ENCODE measurements around the gene MIGA1. TPM values are rescaled to one million over a fixed set of nuclear protein-coding genes. Genes with fewer than 3 reads are reported as not detected.
"Not testable (repeated sequence)": the region's sequence is repeated elsewhere in the genome, so short reads cannot be mapped to it uniquely, and the experiment has no call there.

The MIGA1 gene
- total RNA-seq, 2 experiments from 2014 or later, result 7.2 to 9.0 TPM

DNA sequence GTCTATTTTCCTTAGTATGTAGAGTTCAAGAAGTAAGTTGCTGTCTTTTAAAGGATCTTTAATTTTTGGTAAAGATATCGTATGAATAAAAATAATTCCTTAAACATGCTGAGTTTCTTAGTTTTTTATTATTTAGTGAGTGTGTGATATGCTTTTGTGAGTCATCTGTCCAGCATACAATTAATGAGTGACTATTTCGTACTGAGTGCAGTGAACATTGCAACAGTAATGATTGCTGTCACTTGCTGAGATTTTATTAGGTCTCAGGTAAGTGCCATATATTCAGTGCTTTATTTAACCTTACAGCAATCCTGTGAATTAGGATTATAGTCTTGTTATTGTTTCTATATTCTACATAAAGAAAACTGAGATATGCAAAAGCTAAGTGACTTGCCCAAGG lies 22.6 kb downstream of the MIGA1 start:
- Mint-ChIP-seq H3K36me3 (ENCODE audit: low read depth) (peaks cover 19% of the 10 kb centered on the region), H3K27ac (no peak overlapping the region), H3K4me1 (peaks cover 3% of the 10 kb centered on the region), H3K27me3 (no peaks in the 10 kb centered on the region), H3K4me3 (no peak overlapping the region), H3K9me3 (ENCODE audit: low read depth) (no peaks in the 10 kb centered on the region)
- ChIA-PET POLR2A (no interaction called here), CTCF (no interaction called here)
- DNase-seq (no peak), ATAC-seq (no peak)
- intact Hi-C loops (cut with DNase I, micrococcal nuclease), result no loop called here

- ChIA-PET CTCF (no interaction called here), POLR2A (no interaction called here)
- Mint-ChIP-seq H3K4me3 (no peak overlapping the region), H3K9me3 (ENCODE audit: low read depth) (no peaks in the 10 kb centered on the region), H3K27ac (peak overlapping the region; percentile 19), H3K4me1 (peaks cover 2% of the 10 kb centered on the region), H3K27me3 (no peaks in the 10 kb centered on the region), H3K36me3 (ENCODE audit: low read depth) (peaks cover 15% of the 10 kb centered on the region)
- DNase-seq (no peak), ATAC-seq (no peak)
- intact Hi-C loops (cut with DNase I, micrococcal nuclease), result no loop called here
Measured at GRCh38 chr1:77803371-77803770, 23.9 kb downstream of the MIGA1 start.

DNA sequence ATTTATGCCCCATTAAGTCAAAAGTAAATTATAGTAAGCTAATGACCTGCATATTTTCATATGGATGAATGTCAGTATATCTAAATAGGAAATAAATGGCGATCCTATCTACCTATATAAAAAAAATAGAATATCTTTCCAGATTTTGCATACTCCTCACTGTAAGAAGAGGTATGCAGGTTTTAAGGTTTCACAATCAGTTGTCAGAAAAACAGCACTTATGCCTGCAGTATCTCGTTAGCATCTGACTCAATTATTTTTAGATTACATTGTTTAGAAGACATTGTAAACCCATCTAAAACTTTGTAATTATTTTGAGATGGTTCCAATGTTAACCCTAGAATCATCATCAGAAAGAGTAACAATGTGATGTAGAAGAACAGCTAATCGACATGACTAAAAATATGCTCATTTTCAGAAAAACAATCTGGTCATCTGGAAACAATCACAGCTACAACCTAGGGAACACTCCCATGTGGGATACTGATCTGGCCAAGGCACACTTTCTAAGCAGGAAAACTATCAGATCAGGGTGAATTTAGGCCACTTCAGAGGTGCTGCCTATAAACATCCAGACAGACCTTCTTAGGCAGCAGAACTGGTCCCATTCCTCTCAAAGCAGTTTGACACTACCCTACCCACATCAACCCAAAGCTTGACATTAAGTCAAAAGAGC lies 30.5 kb downstream of the MIGA1 start:
- H3K27me3 Mint-ChIP-seq; DNase-seq; H3K9me3 Mint-ChIP-seq (ENCODE audit: low read depth); H3K27ac Mint-ChIP-seq; CTCF ChIA-PET; ATAC-seq; POLR2A ChIA-PET; intact Hi-C loops (cut with DNase I, micrococcal nuclease); H3K4me1 Mint-ChIP-seq; H3K4me3 Mint-ChIP-seq: not testable (repeated sequence)
- H3K36me3 Mint-ChIP-seq (ENCODE audit: low read depth), result peaks cover 21% of the 10 kb centered on the region

DNA sequence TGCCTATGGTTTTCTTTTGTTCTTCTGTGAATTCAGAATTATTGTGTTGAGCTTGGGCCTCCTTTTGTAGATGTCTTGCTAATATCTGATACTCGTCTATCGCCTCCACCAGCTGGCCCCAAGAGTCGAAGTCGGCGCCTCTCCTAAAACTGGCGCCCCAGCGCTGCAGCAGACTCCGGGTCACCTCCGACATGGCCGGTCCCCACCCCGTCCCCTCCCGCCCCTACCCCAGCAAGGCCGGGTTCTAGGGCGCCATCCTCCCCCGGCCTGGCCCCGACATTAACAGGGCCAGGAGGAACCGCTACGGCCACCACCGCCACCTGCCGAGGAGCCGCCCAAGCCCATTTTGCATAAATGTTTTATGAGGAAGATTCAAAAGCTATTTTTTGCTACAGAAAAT lies 32.1 kb downstream of the MIGA1 start:
- ATAC-seq, result peak; percentile 55
- H3K27me3 Mint-ChIP-seq; H3K4me3 Mint-ChIP-seq; DNase-seq; POLR2A ChIA-PET; intact Hi-C loops (cut with DNase I, micrococcal nuclease); H3K4me1 Mint-ChIP-seq; CTCF ChIA-PET; H3K27ac Mint-ChIP-seq; H3K9me3 Mint-ChIP-seq (ENCODE audit: low read depth): not testable (repeated sequence)
- peaks cover 24% of the 10 kb centered on the region for H3K36me3 Mint-ChIP-seq (ENCODE audit: low read depth)

GRCh38 chr1:77817368-77818209 lies 38.1 kb downstream of the MIGA1 start:
- POLR2A ChIA-PET, result no interaction called here
- DNase-seq, result no peak
- intact Hi-C loops (cut with DNase I, micrococcal nuclease), result no loop called here
- H3K27me3 Mint-ChIP-seq, result no peaks in the 10 kb centered on the region
- H3K4me3 Mint-ChIP-seq, result no peak overlapping the region
- CTCF ChIA-PET, result no interaction called here
- H3K4me1 Mint-ChIP-seq, result no peaks in the 10 kb centered on the region
- no peaks in the 10 kb centered on the region for H3K9me3 Mint-ChIP-seq (ENCODE audit: low read depth)
- no peak for ATAC-seq
- H3K27ac Mint-ChIP-seq, result no peak overlapping the region
- H3K36me3 Mint-ChIP-seq (ENCODE audit: low read depth), result peaks cover 29% of the 10 kb centered on the region

- ATAC-seq, result no peak
- no peaks in the 10 kb centered on the region for H3K4me1 Mint-ChIP-seq
- no peaks in the 10 kb centered on the region for H3K27me3 Mint-ChIP-seq
- peaks cover 23% of the 10 kb centered on the region for H3K36me3 Mint-ChIP-seq (ENCODE audit: low read depth)
- no peak for DNase-seq
- no peaks in the 10 kb centered on the region for H3K9me3 Mint-ChIP-seq (ENCODE audit: low read depth)
- H3K27ac Mint-ChIP-seq, result no peak overlapping the region
- CTCF ChIA-PET, result no interaction called here
- intact Hi-C loops (cut with DNase I, micrococcal nuclease), result no loop called here
- POLR2A ChIA-PET, result no interaction called here
- no peak overlapping the region for H3K4me3 Mint-ChIP-seq
Measured at GRCh38 chr1:77820121-77820520, 40.7 kb downstream of the MIGA1 start.

DNA sequence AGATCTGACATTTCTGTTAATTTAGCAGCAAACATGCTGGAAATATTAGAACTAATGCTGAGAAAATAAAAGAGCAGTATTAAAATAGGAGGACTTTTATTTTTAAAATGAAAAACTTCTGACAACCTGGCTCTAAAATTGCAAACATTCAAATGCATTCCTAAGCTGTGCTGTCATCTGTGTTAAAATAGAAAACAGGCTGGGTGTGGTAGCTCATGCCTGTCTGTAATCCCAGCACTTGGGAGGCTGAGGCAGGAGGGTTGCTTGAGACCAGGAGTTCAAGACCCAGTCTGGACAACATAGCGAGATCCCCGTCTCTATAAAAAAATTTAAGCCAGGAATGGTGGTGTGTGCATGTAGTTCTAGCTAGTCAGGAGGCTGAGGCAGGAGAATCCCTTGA lies 44.6 kb downstream of the MIGA1 start:
- Mint-ChIP-seq H3K9me3 (ENCODE audit: low read depth) (no peaks in the 10 kb centered on the region), H3K27ac (no peak overlapping the region), H3K27me3 (no peaks in the 10 kb centered on the region), H3K4me3 (no peak overlapping the region), H3K36me3 (ENCODE audit: low read depth) (peaks cover 19% of the 10 kb centered on the region), H3K4me1 (no peaks in the 10 kb centered on the region)
- ChIA-PET CTCF (interaction anchor here (0.6 kb wide), 1 partner anchor 194 kb away, joined by 3 read pairs; no protein-coding TSS in a partner anchor), POLR2A (interaction anchor here (0.6 kb wide), 1 partner anchor 177 kb away, joined by 3 read pairs; no protein-coding TSS in a partner anchor)
- ATAC-seq, result no peak
- intact Hi-C loops (cut with DNase I, micrococcal nuclease), result loop anchor here in 1 of 2 experiments (2.0 kb wide), 1 partner anchor 291 kb away; no protein-coding TSS in a partner anchor
- DNase-seq, result no peak

DNA sequence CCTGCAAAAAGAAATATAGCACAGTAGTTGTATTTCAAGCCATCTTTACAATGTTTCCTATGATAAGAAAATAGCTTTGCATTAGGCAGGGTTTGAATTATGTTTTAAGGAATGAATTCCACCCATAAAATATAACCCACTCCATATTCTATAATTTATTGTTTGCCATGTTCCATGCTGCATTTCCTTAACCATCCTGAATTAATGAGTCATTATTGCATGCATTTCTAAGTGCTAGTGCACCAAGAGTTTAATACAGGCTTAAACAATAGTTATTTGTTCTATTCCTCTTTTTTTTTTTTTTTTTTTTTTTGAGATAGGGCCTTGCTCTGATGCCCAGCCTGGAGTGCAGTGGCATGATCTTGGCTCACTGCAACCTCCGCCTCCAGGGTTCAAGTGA lies 45.2 kb downstream of the MIGA1 start:
- Mint-ChIP-seq H3K27ac (no peak overlapping the region), H3K36me3 (ENCODE audit: low read depth) (peaks cover 16% of the 10 kb centered on the region), H3K4me3 (no peak overlapping the region), H3K4me1 (no peaks in the 10 kb centered on the region), H3K9me3 (ENCODE audit: low read depth) (no peaks in the 10 kb centered on the region), H3K27me3 (no peaks in the 10 kb centered on the region)
- ChIA-PET CTCF (interaction anchor here (0.6 kb wide), 1 partner anchor 193 kb away, joined by 3 read pairs; no protein-coding TSS in a partner anchor), POLR2A (no interaction called here)
- intact Hi-C loops (cut with DNase I, micrococcal nuclease), result loop anchor here (1.0 to 2.0 kb wide), 2 partner anchors 290 kb away; no protein-coding TSS in a partner anchor
- no peak for ATAC-seq
- no peak for DNase-seq

GRCh38 chr1:77825131-77825709 lies 45.8 kb downstream of the MIGA1 start:
- Mint-ChIP-seq H3K27me3 (no peaks in the 10 kb centered on the region), H3K4me1 (no peaks in the 10 kb centered on the region), H3K27ac (no peak overlapping the region), H3K36me3 (ENCODE audit: low read depth) (peaks cover 13% of the 10 kb centered on the region), H3K9me3 (ENCODE audit: low read depth) (no peaks in the 10 kb centered on the region), H3K4me3 (no peak overlapping the region)
- intact Hi-C loops (cut with DNase I, micrococcal nuclease), result loop anchor here (1.0 to 2.0 kb wide), 2 partner anchors 289 to 290 kb away; no protein-coding TSS in a partner anchor
- ATAC-seq (peak; percentile 80), DNase-seq (peak; percentile 32)
- ChIA-PET CTCF (interaction anchor here (0.5 to 1.0 kb wide), 4 partner anchors 62 to 180 kb away, joined by 3 read pairs; partner anchors contain the start of gene DNAJB4), POLR2A (no interaction called here)

DNA sequence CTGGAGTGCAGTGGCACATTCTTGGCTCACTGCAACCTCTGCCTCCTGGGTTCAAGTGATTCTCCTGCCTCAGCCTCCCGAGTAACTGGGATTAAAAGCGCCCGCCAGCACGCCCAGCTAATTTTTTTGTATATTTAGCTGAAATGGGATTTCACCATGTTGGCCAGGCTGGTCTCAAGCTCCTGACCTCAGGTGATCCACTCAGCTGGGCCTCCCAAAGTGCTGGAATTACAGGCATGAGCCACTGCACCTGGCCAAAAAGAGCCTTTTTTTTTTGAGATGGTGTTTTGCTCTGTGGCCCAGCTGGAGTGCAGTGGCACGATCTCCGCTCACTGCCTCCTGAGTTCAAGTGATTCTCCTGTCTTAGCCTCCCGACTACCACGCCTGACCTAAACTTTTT lies 47.4 kb downstream of the MIGA1 start:
- CTCF ChIA-PET, result interaction anchor here (0.8 to 1.5 kb wide), 3 partner anchors 12 to 305 kb away, joined by 3 read pairs; no protein-coding TSS in a partner anchor
- H3K36me3 Mint-ChIP-seq (ENCODE audit: low read depth), result peaks cover 15% of the 10 kb centered on the region
- H3K4me3 Mint-ChIP-seq; H3K4me1 Mint-ChIP-seq; H3K9me3 Mint-ChIP-seq (ENCODE audit: low read depth); ATAC-seq; H3K27ac Mint-ChIP-seq; H3K27me3 Mint-ChIP-seq; intact Hi-C loops (cut with DNase I, micrococcal nuclease); DNase-seq: not testable (repeated sequence)
- POLR2A ChIA-PET, result interaction anchor here (1.2 kb wide), 1 partner anchor 178 kb away, joined by 3 read pairs; the partner anchor contains the start of gene DNAJB4

DNA sequence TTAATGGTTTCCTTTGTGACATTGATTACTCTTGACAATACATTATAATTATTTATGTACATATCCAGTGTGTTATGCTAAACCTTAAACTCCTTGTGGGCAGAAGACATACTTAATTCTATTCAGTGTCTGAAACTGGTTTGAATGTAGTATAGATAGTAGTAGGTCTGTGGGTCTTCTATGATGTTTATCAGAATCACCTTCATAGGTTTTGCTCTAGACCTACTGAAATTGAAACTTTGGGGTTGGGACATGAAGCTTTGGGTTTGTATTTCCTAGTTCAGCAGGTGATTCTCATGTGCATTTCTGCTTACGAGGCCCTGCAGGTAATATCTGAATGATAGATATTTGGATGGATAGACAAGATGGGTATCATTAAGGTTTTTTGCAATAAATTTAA lies 48.6 kb downstream of the MIGA1 start:
- no peak for ATAC-seq
- H3K4me1 Mint-ChIP-seq, result peaks cover 2% of the 10 kb centered on the region
- ChIA-PET CTCF (interaction anchor here (0.7 to 1.6 kb wide), 3 partner anchors 13 to 146 kb away, joined by 3 to 5 read pairs (median 3); no protein-coding TSS in a partner anchor), POLR2A (interaction anchor here (0.6 to 1.2 kb wide), 2 partner anchors 177 to 1228 kb away, joined by 3 to 4 read pairs; partner anchors contain the start of gene DNAJB4)
- no peak for DNase-seq
- intact Hi-C loops (cut with DNase I, micrococcal nuclease), result no loop called here
- H3K4me3 Mint-ChIP-seq, result no peak overlapping the region
- no peaks in the 10 kb centered on the region for H3K9me3 Mint-ChIP-seq (ENCODE audit: low read depth)
- no peaks in the 10 kb centered on the region for H3K27me3 Mint-ChIP-seq
- H3K36me3 Mint-ChIP-seq (ENCODE audit: low read depth), result peaks cover 15% of the 10 kb centered on the region
- no peak overlapping the region for H3K27ac Mint-ChIP-seq

Data from activated CD4-positive, alpha-beta T cell treated with anti-CD3 and anti-CD28 coated beads for 36 hours (primary cell).